ENCODE measurements around the gene CST8. TPM values are rescaled to one million over a fixed set of nuclear protein-coding genes. Genes with fewer than 3 reads are reported as not detected.
"Not testable (repeated sequence)": the region's sequence is repeated elsewhere in the genome, so short reads cannot be mapped to it uniquely, and the experiment has no call there.

The CST8 gene, protein sequence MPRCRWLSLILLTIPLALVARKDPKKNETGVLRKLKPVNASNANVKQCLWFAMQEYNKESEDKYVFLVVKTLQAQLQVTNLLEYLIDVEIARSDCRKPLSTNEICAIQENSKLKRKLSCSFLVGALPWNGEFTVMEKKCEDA
- polyA plus RNA-seq (2013, experiment 1 of 2; ENCODE audit: insufficient read length): not detected
- not detected for polyA plus RNA-seq (2013, experiment 2 of 2; ENCODE audit: insufficient read length)

DNA sequence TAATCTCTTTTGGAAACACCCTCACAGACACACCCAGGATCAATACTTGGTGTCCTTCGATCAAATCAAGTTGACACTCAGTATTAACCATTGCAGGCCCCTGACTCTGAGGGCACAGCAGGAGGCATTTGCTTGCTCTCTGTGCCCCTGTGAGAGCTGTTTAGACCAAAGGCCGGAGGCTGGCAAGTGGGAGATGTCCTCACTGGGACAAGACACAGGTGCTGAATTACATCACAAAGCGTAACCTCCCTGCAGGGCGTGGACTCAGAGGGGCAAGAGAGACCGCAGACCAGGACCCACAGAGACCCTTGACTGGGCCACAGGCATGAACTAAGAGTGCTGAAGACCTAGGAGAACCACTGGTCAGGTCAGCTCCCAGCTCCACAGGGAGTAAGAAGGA lies at the start of gene CST8:
Gene CST8, plus strand, starts transcription at position 301 of the 400 bp plus-strand sequence. CDS start 551 bp downstream, outside the sequence.
- DNase-seq: no peak

DNA sequence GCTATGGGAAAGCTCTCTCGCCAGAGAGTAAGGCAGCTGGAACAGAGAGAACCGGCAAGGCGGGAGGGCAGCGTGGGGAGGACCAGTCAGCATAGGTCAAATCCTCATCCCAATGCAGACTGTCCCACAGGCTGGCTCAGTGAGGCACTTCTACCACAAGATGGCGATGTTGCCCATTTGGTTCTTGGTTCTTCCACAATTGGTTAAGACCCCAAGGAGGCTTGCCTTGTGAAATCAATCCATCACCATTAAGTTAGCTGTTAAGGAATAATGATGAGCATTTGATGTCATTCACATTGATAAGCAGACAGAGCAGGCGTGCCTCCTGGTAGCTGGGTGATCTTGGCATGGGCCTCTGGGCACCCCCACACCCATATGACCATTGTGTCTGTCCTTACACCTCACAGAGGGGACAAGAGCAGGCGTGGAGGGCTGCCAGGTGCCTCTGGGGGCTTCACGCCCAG lies 49.0 kb upstream of the CST8 start:
- DNase-seq: peak; percentile 70

DNA sequence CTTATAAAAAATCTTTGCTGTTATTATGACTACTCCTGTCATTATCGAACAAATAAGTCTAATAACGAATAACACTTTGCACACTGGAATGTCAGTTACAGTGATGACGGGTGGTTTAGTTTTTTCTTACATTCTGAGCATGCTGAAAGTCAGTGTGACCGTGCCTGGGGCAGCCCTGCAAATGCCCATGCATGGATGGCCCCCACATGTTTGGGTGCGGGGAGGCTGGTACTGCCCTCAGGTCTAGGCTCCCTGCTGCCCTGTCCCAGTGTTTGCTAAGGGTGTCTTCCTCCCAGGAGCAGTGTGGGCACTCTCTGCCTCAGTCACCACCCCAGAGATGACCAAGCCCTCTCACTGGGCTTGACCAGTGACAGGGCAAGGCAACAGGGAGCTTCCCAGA lies 48.5 kb upstream of the CST8 start:
- DNase-seq: no peak

DNA sequence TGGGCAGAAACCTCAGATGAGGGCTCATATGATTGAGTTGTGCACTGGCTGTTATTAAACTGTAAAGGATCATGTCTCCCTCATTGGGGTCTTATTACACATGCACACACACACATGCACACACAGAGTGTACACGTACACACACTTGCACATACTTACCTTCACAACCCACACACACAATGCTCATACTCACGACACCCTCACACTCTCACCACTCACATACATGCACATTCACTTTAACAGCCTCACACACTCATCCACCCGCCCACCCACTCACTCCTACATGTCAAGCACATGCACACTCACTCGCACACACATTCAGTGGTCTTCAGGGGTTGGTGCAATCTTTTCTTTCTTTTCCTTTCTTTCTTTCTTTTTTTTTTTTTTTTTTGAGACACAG lies 46.1 kb upstream of the CST8 start:
- no peak for DNase-seq

DNA sequence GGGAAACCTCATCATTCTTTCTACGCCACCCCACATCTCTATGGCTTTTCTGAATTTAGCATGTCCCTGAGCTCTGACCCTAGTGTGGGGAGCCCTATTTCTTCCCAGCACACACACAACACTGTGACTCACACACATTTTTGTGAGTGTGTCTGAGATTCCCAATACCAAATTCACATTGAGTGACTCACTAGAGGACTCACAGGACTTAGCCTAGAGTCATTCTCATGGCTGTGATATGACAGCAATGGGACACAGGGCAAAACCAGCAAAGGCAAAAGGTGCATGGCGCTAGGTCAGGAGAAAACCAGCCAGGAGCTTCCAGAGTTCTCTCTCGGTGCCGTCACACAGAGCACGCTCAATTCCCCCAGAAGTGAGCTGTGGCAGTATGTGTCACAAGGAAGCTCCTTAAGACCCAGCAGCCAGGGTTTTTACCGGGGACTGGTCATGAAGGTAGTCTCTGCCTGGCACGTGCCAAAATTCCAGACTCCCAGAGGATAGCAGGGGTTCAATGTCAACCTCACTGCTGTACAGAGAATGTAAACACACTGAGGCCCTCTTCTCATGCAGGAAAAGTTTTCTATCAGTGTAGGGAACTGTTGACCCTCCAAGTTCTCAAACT lies 45.2 kb upstream of the CST8 start:
- peak; percentile 84 for DNase-seq

DNA sequence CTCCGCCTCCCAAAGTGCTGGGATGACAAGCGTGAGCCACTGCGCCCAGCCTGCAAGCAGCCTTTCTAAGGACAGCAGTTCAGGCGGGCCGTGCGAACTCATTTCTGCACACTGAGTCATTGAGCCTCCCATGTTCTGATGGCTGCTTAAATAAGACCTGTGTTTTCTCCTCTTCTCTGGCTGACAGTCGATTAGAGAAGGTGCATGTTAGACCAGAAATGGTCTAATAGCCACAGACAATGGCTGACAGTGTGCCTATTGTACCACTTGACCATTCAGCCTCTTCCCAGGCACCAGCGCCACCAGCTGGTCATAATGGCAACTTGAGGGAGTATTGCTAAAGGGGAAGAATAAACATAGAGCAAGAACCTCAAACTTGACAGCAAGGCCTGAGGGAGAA lies 44.4 kb upstream of the CST8 start:
- DNase-seq: peak; percentile 6

DNA sequence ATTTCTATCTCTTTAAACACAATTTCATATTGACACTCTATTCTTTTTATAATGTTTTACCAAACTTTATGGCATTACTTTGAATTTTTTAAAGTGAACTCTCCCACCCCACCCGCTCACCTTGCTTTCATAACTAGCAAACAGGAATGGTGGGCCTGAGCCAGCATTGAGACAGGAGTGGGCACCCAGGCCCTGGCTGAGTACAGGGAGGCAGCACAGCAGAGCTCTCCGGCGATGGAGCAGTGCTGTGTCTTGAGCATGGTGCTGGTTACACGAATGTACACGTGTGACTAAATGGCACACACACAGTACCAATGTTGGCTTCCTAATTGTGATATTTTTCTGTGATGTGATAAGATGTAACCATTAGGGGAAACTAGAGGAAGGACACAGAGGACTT lies 42.8 kb upstream of the CST8 start:
- DNase-seq: no peak

DNA sequence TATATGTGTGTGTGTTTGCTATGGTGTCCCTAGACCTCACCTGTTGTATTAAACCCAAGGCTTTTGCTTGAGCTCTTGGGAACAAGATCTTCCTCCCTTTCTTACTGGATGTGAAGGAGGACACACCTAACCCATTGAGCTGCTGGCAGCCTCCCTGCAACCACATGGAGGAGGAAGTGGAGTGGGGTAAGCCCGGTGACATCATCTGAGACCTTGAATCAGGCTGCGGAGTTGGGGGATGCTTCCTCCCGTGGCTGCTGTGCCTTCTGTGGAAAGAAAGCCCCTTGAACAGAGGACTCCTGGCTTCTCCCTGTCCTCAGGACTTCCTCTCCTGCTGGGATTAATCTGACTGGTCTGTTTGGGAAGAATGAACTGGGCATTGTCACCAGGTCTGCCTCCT lies 41.5 kb upstream of the CST8 start:
- DNase-seq: peak; percentile 18

DNA sequence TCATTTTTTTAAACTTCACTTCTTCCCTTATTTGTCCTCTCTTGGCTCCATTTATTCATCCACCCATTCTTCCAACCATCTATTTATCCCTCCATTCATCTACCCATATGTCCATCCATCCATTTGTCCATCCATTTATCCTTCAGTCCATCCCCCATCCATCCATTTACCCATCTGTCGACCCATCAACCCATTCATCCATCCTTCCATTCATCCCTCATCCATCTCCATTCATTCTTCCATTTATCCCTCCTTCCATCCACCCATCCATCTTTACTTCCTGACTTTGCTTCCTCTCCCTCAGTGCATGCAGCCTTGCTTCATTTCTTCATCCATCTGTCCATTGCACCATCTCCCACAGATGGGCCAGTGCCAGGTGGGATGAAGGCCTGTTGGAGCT lies 40.0 kb upstream of the CST8 start:
- DNase-seq: no peak

DNA sequence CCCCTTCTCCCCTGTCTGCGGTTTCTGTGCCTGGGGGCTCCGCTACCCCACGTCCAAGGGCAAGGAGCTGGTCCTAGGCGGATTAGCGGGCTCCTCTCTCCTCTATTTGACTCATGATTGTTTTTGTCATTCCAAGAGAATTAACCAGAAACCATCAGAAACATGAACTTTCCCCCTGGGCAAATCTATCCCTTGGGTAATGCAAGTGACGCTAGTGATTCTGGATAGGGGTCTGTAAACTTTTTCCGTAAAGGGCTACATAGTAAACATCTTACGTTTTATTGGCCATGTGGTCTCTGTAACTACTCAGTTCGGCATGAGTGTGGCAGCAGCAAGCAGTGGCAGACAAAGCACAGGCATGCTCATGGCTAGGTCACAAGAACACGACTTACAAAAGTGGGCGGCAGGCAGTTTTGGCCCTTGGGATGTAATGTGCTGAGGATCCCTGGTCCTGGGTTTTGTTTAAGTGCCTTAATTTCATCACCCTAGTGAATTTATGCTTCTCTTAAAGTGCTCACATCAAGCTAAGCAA lies 38.9 kb upstream of the CST8 start:
- no peak for DNase-seq

DNA sequence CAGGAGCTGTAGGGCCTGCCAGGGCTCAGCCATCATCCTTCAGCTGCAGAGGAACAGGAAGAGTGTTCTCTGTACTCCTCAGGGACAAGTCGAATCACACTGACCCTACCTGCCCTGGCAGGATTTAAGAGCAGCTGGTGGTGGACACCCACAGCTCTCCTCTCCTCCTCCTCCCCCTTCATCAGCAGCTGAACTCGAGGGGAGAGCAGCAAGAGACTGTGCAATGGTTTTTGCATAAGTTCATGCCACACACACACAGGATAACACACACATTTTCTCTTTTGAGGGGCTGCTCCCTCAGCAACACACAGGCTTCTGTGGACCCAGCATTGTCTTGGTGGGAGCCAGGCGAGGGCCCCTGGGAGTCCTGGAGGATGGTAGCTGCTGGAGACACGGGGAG lies 38.1 kb upstream of the CST8 start, which contains the start of gene CST11:
Gene CST11, minus strand, starts transcription at position 101 of the 400 bp plus-strand sequence. Its CDS starts 65 bp downstream, at position 36.
- DNase-seq: no peak

DNA sequence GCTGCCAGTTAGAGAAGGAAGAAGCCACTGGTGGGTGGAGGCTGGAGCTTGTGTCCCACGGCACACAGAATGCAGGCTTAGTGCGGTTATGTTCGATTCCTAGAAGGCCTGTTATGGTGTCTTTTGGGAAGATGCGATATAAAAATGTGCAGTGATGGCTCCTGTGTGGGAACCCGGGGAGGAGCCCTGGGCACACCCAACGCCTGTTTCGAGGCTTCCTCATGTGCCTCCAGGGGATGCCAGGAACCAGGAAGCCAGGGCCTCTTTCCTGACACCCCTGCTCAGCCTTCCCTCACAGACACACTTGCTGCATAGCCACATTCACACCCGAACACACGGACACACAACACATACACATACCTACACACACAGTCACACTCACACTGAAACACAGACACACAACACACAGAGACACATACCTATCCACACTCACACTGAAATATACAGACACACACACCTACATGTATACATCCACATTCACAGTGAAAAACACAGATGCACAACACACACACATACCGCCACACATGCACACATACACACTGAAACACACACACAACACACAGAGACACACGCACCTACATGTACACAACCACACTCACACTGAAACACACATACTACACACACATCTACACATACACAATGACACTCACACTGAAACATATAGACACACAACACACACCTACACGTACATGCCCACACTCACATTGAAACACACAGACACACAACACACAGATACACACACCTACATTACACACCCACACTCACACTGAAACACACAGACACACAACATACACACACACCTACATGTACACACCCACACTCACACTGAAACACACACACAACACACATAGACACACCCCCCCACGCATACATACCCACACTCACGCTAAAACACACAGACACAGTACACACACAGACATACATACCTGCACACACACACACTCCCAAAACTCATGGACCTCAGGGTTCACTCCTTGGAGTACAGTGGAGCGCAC lies 37.1 kb upstream of the CST8 start:
- no peak for DNase-seq

DNA sequence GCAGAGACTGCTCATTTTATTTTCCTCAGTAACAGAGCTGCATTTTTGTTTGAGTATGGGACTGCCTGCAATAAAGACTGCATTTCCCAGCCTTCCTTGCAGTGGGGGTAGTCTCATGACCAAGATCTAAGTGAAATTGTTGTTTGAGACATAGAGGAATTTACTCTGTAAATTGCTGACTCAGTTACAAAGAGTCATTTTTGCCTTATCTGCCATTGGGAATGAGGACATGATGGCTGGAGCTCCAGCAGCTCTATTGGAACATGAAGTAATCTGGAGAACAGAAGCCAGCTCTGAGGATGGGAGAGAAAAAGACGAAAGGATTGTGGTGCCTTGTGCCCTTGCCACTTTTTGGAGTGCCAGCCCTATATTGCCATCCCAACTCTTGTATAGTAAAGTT lies 36.1 kb upstream of the CST8 start:
- no peak for DNase-seq

DNA sequence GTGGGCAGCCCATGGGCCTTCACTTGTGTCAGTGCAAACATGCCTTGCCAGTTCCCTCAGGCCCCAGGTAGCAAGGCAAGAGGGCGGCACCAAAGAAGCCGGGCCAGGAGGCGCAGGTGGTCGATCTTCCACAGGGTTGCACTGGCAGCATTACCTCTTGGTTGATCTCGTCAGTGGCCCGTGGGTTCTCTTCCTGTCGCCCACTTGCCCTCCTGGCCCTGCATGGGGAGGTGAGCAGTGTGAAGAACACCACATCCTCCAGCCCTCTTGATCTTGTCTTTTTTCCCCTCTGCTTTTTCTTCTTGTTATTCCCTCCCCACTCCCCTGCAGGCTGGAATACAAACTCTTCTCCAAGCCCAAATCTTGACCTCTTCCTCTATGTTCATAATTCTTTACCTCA lies 35.3 kb upstream of the CST8 start:
- no peak for DNase-seq

DNA sequence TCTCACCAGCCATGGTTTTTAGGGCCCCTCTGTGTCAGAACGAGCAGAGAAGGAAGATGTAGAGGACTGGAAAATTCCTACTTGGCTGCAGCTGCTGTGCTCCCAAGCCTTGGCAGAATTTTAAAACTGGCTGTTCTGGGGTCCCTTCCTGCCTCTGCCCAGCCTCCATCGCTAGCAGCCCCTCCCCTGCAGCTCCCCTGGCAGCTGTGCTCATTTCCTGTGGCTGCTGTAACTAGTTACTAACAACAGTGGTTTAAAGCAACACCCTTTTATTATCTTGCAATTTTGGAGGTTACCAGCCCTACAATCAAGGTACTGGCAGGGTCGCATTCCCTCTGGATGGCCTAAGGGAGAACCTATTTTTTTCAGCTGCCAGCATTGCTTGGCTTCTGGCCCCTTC lies 34.5 kb upstream of the CST8 start:
- no peak for DNase-seq

DNA sequence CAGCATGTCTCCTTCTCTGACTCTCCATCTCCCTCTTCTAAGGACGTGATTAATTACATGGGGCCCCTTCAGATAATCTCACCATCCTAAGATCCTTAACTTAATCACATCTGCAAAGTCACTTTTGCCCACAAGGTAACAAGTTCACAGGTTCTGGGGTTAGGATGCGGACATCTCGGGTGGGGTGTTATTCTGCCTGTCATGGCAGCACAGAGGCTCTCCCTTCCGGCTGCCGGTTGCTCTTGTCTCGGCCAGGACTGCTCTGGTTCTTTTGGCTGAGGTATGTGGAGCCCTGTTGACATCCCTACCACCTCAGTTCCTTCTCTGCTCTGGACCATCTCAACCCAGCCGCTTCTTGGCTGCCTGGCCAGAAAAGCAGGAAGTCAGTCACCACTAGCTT lies 34.0 kb upstream of the CST8 start:
- no peak for DNase-seq

DNA sequence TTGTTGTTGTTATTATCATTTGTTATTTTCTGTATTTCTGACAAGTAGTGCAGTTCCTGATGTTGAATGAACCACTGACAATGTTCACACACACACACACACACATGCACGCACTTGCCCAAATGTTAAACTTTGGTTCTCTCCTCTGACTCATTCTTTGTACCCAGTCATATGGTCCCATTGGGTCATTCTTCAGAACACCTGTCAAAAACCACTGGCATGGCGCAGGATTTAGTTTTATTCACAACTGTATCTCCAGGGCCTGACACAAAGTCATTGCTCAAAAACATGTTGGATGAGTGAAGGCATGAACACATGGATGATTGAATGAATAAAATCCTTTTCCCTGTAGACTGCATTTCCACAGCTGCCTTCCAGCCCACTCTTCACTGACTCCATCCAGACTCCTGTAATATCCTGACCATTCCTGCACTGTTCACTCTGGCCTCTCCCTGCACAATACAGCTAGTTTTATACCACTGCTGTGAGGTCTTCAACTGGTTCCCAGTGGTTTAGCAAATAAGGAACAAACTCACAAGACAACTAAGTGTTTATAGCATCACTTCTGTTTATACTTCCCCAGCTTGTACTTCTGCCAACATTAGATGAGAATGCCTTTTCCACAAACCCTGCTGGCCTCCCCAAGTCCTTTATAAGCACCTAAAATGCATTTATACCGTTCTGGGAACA lies 31.3 kb upstream of the CST8 start:
- no peak for DNase-seq

DNA sequence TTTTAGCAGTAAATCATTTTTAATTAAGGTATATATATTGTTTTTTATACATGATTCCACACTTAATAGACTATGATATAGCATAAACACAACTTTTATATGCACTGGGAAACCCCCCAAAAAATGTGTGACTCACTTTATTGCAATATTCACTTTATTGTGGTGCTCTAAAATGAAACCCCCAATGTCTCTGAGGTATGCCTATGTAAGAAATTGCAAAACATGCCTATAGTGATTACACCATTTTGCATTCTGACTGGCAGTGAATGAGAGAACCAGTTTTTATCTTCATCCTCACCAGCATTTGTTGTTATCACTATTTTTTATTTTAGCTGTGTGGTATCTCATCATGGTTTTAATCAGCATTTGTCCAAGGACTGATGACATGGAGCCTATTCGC lies 29.7 kb upstream of the CST8 start:
- DNase-seq: peak; percentile 9

DNA sequence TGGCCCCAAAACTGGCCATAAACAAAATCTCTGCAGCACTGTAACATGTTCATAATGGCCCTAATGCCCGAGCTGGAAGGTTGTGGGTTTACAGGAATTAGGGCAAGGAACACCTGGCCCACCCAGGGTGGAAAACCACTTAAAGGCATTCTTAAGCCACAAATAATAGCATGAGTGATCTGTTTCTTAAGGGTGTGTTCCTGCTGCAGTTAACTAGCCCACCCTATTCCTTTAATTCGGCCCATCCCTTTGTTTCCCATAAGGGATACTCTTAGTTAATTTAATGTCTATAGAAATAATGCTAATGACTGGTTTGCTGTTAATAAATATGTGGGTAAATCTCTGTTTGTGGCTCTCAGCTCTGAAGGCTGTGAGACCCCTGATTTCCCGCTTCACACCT lies 24.0 kb upstream of the CST8 start:
- not testable (repeated sequence) for DNase-seq

DNA sequence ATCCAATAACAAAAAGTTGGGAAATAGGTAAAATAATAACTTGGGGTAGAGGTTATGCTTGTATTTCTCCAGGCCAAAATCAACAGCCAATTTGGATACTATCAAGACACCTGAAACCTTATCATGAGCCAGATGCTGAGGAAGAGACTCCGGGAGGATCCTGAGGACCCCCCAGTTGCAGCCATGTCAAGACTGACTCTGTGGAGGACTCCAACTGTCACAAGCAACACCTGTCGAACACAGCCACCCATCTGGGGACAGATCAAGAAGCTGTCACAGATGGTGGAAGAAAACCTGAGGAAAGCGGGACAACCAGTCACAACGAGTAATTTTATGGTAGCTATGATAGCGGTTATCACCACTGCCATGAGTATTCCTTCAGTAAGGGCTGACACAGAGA lies 18.6 kb upstream of the CST8 start:
- not testable (repeated sequence) for DNase-seq

DNA sequence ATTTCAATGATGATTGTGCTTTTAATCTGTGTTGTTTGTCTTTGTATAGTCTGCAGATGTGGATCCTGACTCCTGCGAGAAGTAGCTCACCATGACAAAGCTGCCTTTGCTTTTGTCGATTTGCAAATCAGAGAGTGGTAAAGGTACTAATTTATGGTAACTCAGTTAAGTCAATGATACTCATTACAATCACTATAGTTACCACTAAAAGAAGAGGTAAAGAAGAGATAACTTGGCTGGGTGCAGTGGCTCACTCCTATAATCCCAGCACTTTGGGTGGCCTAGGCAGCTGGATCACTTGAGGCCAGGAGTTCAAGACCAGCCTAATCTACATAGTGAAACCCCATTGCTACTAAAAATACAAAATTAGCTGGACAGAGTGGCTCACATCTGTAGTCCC lies 17.6 kb upstream of the CST8 start:
- not testable (repeated sequence) for DNase-seq

DNA sequence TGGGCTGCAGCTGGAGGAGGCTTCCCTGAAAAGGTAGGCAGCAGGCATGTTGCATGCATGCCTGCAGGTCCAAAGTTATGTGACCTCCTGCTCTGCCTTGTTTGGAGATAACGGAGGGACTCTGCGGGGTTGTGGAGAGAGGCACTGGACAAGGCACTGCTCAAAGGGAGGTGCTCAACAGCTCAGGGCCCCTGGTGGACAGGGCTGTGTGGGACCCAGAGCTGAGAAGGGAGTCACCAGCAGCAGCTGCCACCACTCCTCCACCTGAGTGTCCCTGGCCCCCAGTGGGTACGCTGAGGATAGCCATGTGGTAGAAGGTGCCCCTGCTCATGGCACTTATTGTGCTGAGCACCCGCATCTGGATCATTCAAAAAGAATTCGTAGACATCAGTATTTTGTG lies 15.5 kb upstream of the CST8 start:
- DNase-seq: no peak
